ENCODE data around the gene ABI1. TPM values are rescaled to one million over a fixed set of nuclear protein-coding genes. Genes with fewer than 3 reads are reported as not detected.
"Not testable (repeated sequence)": the region's sequence is repeated elsewhere in the genome, so short reads cannot be mapped to it uniquely, and the experiment has no call there.

ABI1 gene
- total RNA-seq, result 10 to 100 TPM; 49.1 to 70.2 TPM
- polyA plus RNA-seq, result 10 to 100 TPM; 25.1 to 41.6 TPM
- long read RNA-seq, donor 1, partial matches to known transcripts, result 0 of 6 reads
- long read RNA-seq, donor 1, other reads (novel, unspliced or antisense), result 0 of 6 reads
- long read RNA-seq, donor 2, partial matches to known transcripts, result 15 of 19 reads
- long read RNA-seq, donor 2, other reads (novel, unspliced or antisense), result 0 of 19 reads
- long read RNA-seq, donor 3, partial matches to known transcripts, result 8 of 11 reads
- long read RNA-seq, donor 3, other reads (novel, unspliced or antisense), result 0 of 11 reads
- long read RNA-seq, donor 4, partial matches to known transcripts, result 7 of 7 reads
- long read RNA-seq, donor 4, other reads (novel, unspliced or antisense), result 0 of 7 reads
- long read RNA-seq, donor 5, transcript ABI1-205 (10 exons, 3,516 nt), result major isoform, 5 of 30 reads
- long read RNA-seq, donor 5, partial matches to known transcripts, result 13 of 30 reads
- long read RNA-seq, donor 5, other reads (novel, unspliced or antisense), result 5 of 30 reads

GRCh38 chr10:26860443-26861204 lies at the start of gene ABI1:
TSS of gene ABI1 (minus strand) at chr10:26860958. CDS start at chr10:26860863, 95 bp downstream.
- H3K4me3 ChIP-seq, result peak within 1 kb of the TSS; percentile 97
- no peaks in the 10 kb centered on the region for H3K36me3 ChIP-seq (ENCODE audit: control insufficient read depth in 4 of 4, insufficient read depth in 4 of 4, low read length in 4 of 4)
- ATAC-seq (ENCODE audit: insufficient read depth, low FRiP score) (peak; percentile 96), DNase-seq (peak; percentile 99 to 100 (median 100))
- H3K27ac ChIP-seq (ENCODE audit: low read depth in 1 of 2, low read length in 1 of 2), result peak within 1 kb of the TSS; percentile 99 to 100
- no peaks in the 10 kb centered on the region for H3K27me3 ChIP-seq (ENCODE audit: control insufficient read depth in 3 of 3, insufficient read depth in 3 of 3, low read length in 2 of 3)
- peak within 1 kb of the TSS; percentile 83 to 95 for H3K9ac ChIP-seq (ENCODE audit: insufficient read depth in 1 of 2, low read length in 2 of 2)
- H3K4me1 ChIP-seq (ENCODE audit: control insufficient read depth in 5 of 5, insufficient read depth in 5 of 5, low read length in 5 of 5), result peaks cover 4 to 16% (median 6%) of the 10 kb centered on the region in 5 donors
- no peaks in the 10 kb centered on the region for H3K9me3 ChIP-seq (ENCODE audit: control insufficient read depth in 4 of 4, insufficient read depth in 3 of 4, low read length in 3 of 4)
- 0 to 1% methylated on average over 47 to 59 of the region's 59 CpGs for WGBS, 2 donors
- no peak for TF ChIP-seq CTCF (IDR thresholded peaks at IDR 0.05; ENCODE audit: control extremely low read depth, extremely low read depth)

- no peak for ATAC-seq (ENCODE audit: insufficient read depth, low FRiP score)
- H3K27me3 ChIP-seq (ENCODE audit: control insufficient read depth in 3 of 3, insufficient read depth in 3 of 3, low read length in 2 of 3), result no peaks in the 10 kb centered on the region
- 81 to 94% methylated on average over 2 of the region's 2 CpGs for WGBS, 2 donors
Measured at GRCh38 chr10:26909753-26910152, 49.0 kb upstream of the ABI1 start.

GRCh38 chr10:26905253-26905781 lies 44.6 kb upstream of the ABI1 start:
- H3K4me3 ChIP-seq; H3K9me3 ChIP-seq (ENCODE audit: control insufficient read depth in 4 of 4, insufficient read depth in 3 of 4, low read length in 3 of 4); ATAC-seq (ENCODE audit: insufficient read depth, low FRiP score); H3K9ac ChIP-seq (ENCODE audit: insufficient read depth in 1 of 2, low read length in 2 of 2); H3K27ac ChIP-seq (ENCODE audit: low read depth in 1 of 2, low read length in 1 of 2); H3K4me1 ChIP-seq (ENCODE audit: control insufficient read depth in 5 of 5, insufficient read depth in 5 of 5, low read length in 5 of 5); DNase-seq; H3K36me3 ChIP-seq (ENCODE audit: control insufficient read depth in 4 of 4, insufficient read depth in 4 of 4, low read length in 4 of 4); H3K27me3 ChIP-seq (ENCODE audit: control insufficient read depth in 3 of 3, insufficient read depth in 3 of 3, low read length in 2 of 3): not testable (repeated sequence)
- 91 to 95% methylated on average over 26 of the region's 26 CpGs for WGBS, 2 donors

More at GRCh38 chr10:26909753-26910152, 49.0 kb upstream of the ABI1 start:
- no peak for DNase-seq
- Histone ChIP-seq H3K9me3 (ENCODE audit: control insufficient read depth in 4 of 4, insufficient read depth in 3 of 4, low read length in 3 of 4) (peaks cover 0 to 4% (median 1%) of the 10 kb centered on the region in 4 donors), H3K36me3 (ENCODE audit: control insufficient read depth in 4 of 4, insufficient read depth in 4 of 4, low read length in 4 of 4) (no peaks in the 10 kb centered on the region), H3K4me1 (ENCODE audit: control insufficient read depth in 5 of 5, insufficient read depth in 5 of 5, low read length in 5 of 5) (no peaks in the 10 kb centered on the region), H3K4me3 (no peak overlapping the region), H3K9ac (ENCODE audit: insufficient read depth in 1 of 2, low read length in 2 of 2) (no peak overlapping the region), H3K27ac (ENCODE audit: low read depth in 1 of 2, low read length in 1 of 2) (no peak overlapping the region)
- no peak for TF ChIP-seq CTCF (IDR thresholded peaks at IDR 0.05; ENCODE audit: control extremely low read depth, extremely low read depth)

All from lung (tissue), 16 donors.